HG03025 (cell line): ENCODE results near the gene XIAP.

Source experiments
- ATAC-seq: cut with Tn5 transposase; IDR thresholded peaks from one replicate; pipeline ENCODE4 v1.9.1; 2021; ENCODE audit warnings: mild to moderate bottlenecking, moderate library complexity; ENCODE audit not compliant: unreplicated experiment, low FRiP score

The XIAP gene

GRCh38 chrX:123949846-123950245 lies 90.0 kb downstream of the XIAP start:
- no peak for ATAC-seq

GRCh38 chrX:123959281-123960063 lies 99.6 kb downstream of the XIAP start:
- ATAC-seq = no peak

- no peak for ATAC-seq
Observed at GRCh38 chrX:123960956-123961267, 101.1 kb downstream of the XIAP start.

- ATAC-seq = no peak
Observed at GRCh38 chrX:123961268-123962005, 101.6 kb downstream of the XIAP start, which contains the start of gene STAG2. TSS of gene STAG2 (plus strand) at chrX:123961706. CDS start at chrX:124022628, 60,922 bp downstream.

GRCh38 chrX:123962006-123962467 lies 102.2 kb downstream of the XIAP start:
- ATAC-seq = no peak

GRCh38 chrX:123962794-123963373 lies 103.0 kb downstream of the XIAP start:
- peak; percentile 46 for ATAC-seq
